GM20431 (cell line): Measurements from ENCODE around the gene C3orf20.
"Not testable (repeated sequence)": the region's sequence is repeated elsewhere in the genome, so short reads cannot be mapped to it uniquely, and the experiment has no call there.

ENCODE experiments used
- in situ Hi-C: fragments of 300-500 bp; cut with MseI, MboI; formaldehyde crosslinking; loops from one replicate; pipeline ENCODE4 v1.15.0; 2020; ENCODE audit warnings: low sequenced_read_pairs; ENCODE audit not compliant: unreplicated experiment

Gene C3orf20

GRCh38 chr3:14647976-14648955 is 26.7 kb upstream of the C3orf20 start:
- in situ Hi-C loops = loop anchor here (25.0 kb wide), 1 partner anchor 264 kb away; no protein-coding TSS in a partner anchor

- in situ Hi-C loops = loop anchor here (25.0 kb wide), 1 partner anchor 263 kb away; no protein-coding TSS in a partner anchor
Measured at GRCh38 chr3:14649466-14649865, 25.5 kb upstream of the C3orf20 start.

- in situ Hi-C loops = no loop called here
Measured at GRCh38 chr3:14650193-14650592, 24.7 kb upstream of the C3orf20 start.

GRCh38 chr3:14651440-14652251 is 23.3 kb upstream of the C3orf20 start, which contains the start of gene CCDC174:
TSS of gene CCDC174 (plus strand) at chr3:14651762. CDS start at chr3:14651837, 75 bp downstream.
- in situ Hi-C loops = no loop called here

- in situ Hi-C loops = not testable (repeated sequence)
Measured at GRCh38 chr3:14652360-14652907, 22.5 kb upstream of the C3orf20 start.

GRCh38 chr3:14657579-14657978 is 17.4 kb upstream of the C3orf20 start:
- in situ Hi-C loops = no loop called here

GRCh38 chr3:14658978-14659377 is 16.0 kb upstream of the C3orf20 start:
- in situ Hi-C loops = no loop called here

- in situ Hi-C loops = no loop called here
Measured at GRCh38 chr3:14660942-14661341, 14.0 kb upstream of the C3orf20 start.

GRCh38 chr3:14663396-14664135 is 11.4 kb upstream of the C3orf20 start:
- in situ Hi-C loops = no loop called here

GRCh38 chr3:14664170-14664569 is 10.8 kb upstream of the C3orf20 start:
- in situ Hi-C loops = no loop called here

- in situ Hi-C loops = no loop called here
Measured at GRCh38 chr3:14672588-14672987, 2.4 kb upstream of the C3orf20 start.

GRCh38 chr3:14676881-14677280 is 1.9 kb downstream of the C3orf20 start:
- in situ Hi-C loops = no loop called here

GRCh38 chr3:14678015-14678503 is 3.1 kb downstream of the C3orf20 start:
- in situ Hi-C loops = no loop called here

- in situ Hi-C loops = no loop called here
Measured at GRCh38 chr3:14680115-14680514, 5.2 kb downstream of the C3orf20 start.

GRCh38 chr3:14680716-14681115 is 5.8 kb downstream of the C3orf20 start:
- in situ Hi-C loops = no loop called here

GRCh38 chr3:14684447-14684846 is 9.5 kb downstream of the C3orf20 start:
- in situ Hi-C loops = no loop called here

- in situ Hi-C loops = no loop called here
Measured at GRCh38 chr3:14685179-14685578, 10.2 kb downstream of the C3orf20 start.

- in situ Hi-C loops = no loop called here
Measured at GRCh38 chr3:14687360-14687759, 12.4 kb downstream of the C3orf20 start.

GRCh38 chr3:14688525-14688924 is 13.6 kb downstream of the C3orf20 start:
- in situ Hi-C loops = no loop called here
